Suprapubic skin (tissue), 3 donors: ENCODE measurements around the gene ALOX15.
A peak's percentile ranks its signal among the peaks of the same experiment; 100 is the strongest.

ENCODE experiments used
- CTCF ChIP-seq, 2 donors: fragments of 200-600 bp in 1 of 2; fragments of 450-650 bp in 1 of 2; sonication (generic) in 1 of 2; IDR thresholded peaks; one replicate each; pipeline ENCODE4 v1.5.1; 2016 to 2019; ENCODE audit warnings: antibody characterized with exemption in 2 of 2, mild to moderate bottlenecking in 1 of 2, moderate library complexity in 1 of 2
- POLR2A ChIP-seq, 2 donors: fragments of 450-650 bp; IDR thresholded peaks; one replicate each; pipeline ENCODE4 v1.6.1; 2017; ENCODE audit warnings: antibody characterized with exemption in 2 of 2, mild to moderate bottlenecking in 2 of 2, moderate library complexity in 2 of 2

- no peak for TF ChIP-seq POLR2A (IDR thresholded peaks at IDR 0.05)
- peak in 1 of 2 donors; percentile 16 for TF ChIP-seq CTCF (IDR thresholded peaks at IDR 0.05)
These were observed 57.7 kb downstream of the ALOX15 start for GRCh38 chr17:4583782-4584100.
